Ectodermal cell (in vitro differentiated cells): ENCODE results near the gene APBB1.

Experiments used
- H3K27ac ChIP-seq: 2 replicates; pipeline ENCODE4 v1.7.0; 2013; ENCODE audit warnings: mild to moderate bottlenecking, low read depth, low read length; ENCODE audit not compliant: insufficient read depth, poor library complexity, severe bottlenecking
- H3K27me3 ChIP-seq: 2 replicates; pipeline ENCODE4 v1.7.0; 2013; ENCODE audit warnings: mild to moderate bottlenecking, low read length; ENCODE audit not compliant: insufficient read depth, control insufficient read depth, poor library complexity, severe bottlenecking
- H3K36me3 ChIP-seq: one replicate; pipeline ENCODE4 v1.7.0; 2013; ENCODE audit warnings: low read length; ENCODE audit not compliant: control insufficient read depth, insufficient read depth
- H3K4me1 ChIP-seq: one replicate; pipeline ENCODE4 v1.7.0; 2013; ENCODE audit warnings: low read length; ENCODE audit not compliant: control insufficient read depth, insufficient read depth
- H3K4me3 ChIP-seq: 2 replicates; pipeline ENCODE4 v1.7.0; 2013; ENCODE audit warnings: low read depth, low read length, control low read depth; ENCODE audit not compliant: insufficient read depth
- H3K9me3 ChIP-seq: 2 replicates; pipeline ENCODE4 v1.7.0; 2013; ENCODE audit warnings: mild to moderate bottlenecking, low read length, moderate library complexity; ENCODE audit not compliant: control insufficient read depth
- WGBS, 2 experiments: methylation state at CpG; one replicate each; pipeline ENCODE4 v1.1.7; 2013; ENCODE audit warnings: missing lambda C conversion rate in 2 of 2; 5-methylcytosine and 5-hydroxymethylcytosine counted together

Gene APBB1

DNA sequence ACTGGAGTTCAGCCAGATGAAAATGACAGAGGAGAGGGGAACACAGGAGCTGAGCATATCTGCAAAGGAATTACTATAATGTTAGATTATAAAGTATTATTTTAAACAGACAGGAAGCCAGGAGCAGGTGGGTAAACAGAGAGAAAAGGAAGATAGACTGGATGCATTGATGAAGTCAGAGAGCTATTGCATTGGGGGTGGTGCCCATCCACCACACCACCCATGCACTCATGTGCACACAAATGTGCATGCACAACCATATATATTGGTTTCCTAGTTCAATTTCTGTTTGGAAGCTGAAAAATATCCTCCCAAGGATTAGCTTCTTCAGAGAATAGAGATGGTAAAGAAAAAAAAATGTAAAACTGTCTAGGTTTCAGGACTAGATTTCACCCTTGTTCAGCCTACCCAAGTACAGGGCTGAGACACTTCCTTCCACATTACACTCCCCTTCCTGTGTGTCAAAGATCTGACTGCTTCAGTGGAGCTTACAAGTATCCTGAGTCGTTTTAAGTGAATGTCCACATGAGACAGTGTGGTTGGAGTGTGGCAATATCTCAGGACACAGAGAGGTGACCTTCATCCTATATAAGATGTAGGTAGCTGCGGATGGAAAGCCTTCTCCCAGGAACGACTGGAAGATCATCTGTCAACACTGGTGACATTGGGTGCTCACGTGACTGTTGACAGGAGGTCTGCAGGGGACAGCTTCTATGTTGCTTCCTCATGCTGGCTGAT, 40.8 kb downstream of the APBB1 start:
- Histone ChIP-seq H3K4me3 (no peak overlapping the region), H3K27ac (no peak overlapping the region), H3K9me3 (no peaks in the 10 kb centered on the region), H3K27me3 (no peaks in the 10 kb centered on the region), H3K36me3 (no peaks in the 10 kb centered on the region), H3K4me1 (no peaks in the 10 kb centered on the region)
- WGBS, 2 experiments: 61 to 64% methylated on average over 4 of the region's 4 CpGs

DNA sequence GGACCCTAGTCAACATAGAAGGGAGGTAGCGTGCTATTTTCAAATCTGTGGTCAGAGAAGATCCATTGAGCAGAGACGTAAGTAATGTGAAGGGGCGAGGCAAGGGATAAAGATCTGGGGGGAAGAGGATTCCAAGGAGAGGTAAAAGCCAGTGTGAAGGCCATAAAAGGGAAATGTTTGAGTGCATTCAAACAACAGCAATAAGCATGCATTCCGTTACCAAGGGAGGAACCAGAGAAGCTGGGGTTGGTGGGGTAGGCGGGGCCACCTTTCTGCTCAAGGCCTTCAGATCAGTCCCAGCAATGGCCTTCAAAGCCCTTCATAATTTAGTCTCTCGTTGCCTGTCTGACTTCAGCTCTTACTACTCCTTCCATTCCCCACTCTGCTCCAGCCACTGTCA, 47.1 kb downstream of the APBB1 start:
- 89 to 92% methylated on average over 6 of the region's 6 CpGs for WGBS, 2 experiments
- no peaks in the 10 kb centered on the region for H3K27me3 ChIP-seq
- H3K9me3 ChIP-seq: no peaks in the 10 kb centered on the region
- no peak overlapping the region for H3K4me3 ChIP-seq
- no peaks in the 10 kb centered on the region for H3K4me1 ChIP-seq
- H3K27ac ChIP-seq: no peak overlapping the region
- no peaks in the 10 kb centered on the region for H3K36me3 ChIP-seq

DNA sequence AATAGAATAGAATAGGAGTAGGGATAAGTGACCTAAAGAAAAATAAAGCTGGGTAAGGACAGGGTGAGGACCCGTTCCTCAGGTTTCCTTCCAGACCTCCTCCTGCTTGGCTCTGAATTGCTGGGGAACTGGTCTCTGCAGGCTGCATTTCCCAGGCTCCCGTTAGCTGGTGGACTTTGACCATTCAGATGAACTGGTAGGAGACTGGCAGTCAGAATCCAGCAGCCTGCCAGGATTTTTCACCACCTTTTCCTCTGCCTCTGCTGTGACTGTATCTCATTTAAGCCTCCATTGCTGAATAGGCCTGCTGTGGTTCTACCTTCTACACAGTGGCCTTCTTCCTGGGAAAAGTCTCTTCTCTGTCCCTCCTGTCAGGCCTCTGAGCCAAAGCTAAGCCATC, 53.2 kb downstream of the APBB1 start:
- H3K27ac ChIP-seq: no peak overlapping the region
- no peak overlapping the region for H3K4me3 ChIP-seq
- H3K27me3 ChIP-seq: no peaks in the 10 kb centered on the region
- no peaks in the 10 kb centered on the region for H3K9me3 ChIP-seq
- WGBS, 2 experiments: 74 to 82% methylated on average over 2 of the region's 2 CpGs
- H3K4me1 ChIP-seq: no peaks in the 10 kb centered on the region
- no peaks in the 10 kb centered on the region for H3K36me3 ChIP-seq

DNA sequence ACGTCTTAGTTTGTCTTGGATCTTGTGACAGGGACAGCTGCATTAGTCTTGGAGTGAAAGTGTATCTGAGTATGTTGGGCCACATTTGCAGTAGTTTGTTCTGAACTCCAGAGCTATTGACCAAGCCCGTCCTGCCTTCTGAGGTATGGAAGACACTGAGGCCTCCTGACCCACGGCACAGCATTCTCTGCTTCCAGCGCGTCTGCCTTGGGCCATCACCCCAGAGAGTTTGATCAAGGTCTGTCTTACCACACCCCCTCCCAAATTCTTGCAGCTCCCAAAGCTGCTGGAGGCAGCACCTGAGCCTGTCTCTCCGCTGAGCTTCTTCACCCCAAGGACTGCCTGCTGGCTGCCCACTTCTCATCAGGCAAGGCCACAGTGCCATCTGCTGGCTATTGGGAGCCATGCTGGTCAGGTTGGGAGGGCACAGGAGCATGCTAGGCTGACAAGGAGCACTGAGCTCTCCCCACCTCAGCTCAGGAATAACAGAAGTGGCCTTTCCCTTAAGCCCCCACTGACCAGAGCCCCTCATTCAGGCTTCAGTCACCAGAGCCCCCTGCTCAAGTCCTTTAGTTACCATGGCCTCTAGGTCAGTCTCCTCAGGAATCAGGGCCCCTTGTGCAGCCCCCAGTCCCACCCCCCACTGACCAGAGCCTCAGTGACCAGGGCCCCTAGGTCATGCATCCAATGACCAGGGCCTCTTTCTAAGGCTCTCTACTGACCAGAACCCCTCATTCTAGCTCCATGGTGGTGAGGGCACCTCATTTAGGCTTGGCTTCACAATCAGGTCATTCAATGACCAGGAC, 55.8 kb downstream of the APBB1 start:
- 62 to 69% methylated on average over 6 of the region's 6 CpGs for WGBS, 2 experiments
- no peak overlapping the region for H3K4me3 ChIP-seq
- no peaks in the 10 kb centered on the region for H3K36me3 ChIP-seq
- no peaks in the 10 kb centered on the region for H3K9me3 ChIP-seq
- no peaks in the 10 kb centered on the region for H3K27me3 ChIP-seq
- no peak overlapping the region for H3K27ac ChIP-seq
- no peaks in the 10 kb centered on the region for H3K4me1 ChIP-seq

DNA sequence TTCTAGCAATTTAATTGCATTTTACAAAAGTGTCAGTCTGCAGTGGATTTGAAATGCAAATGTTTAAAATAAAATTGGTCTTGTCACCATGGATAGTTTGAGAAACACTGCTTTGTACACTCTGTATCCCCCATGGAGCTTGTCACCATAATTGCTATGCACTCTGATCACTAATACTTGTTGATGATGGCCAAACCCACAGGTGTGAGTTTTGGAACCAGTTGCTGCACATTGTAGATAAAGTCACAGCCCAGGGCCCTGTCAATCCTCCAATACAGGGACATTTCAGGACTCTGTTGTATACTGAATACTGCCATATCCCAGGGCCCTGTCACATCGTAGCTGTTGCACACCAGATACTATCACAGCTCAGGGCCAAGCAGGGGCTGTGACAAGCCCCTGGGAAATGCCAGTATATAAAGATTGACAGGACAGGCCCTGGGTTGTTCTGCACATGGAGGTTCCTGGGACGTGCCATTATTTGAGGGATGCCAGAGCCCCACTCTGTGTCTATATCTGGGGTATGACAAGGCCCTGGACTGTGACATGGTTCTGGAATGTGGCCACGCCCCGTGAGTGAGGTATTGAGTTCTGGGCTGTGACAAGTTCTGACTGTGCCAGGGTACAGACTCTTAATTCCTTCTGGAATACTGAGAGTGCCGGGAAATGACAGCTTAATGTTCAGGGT, 56.6 kb downstream of the APBB1 start:
- no peak overlapping the region for H3K4me3 ChIP-seq
- no peak overlapping the region for H3K27ac ChIP-seq
- no peaks in the 10 kb centered on the region for H3K36me3 ChIP-seq
- H3K4me1 ChIP-seq: no peaks in the 10 kb centered on the region
- H3K27me3 ChIP-seq: no peaks in the 10 kb centered on the region
- 88 to 95% methylated on average over 5 of the region's 5 CpGs for WGBS, 2 experiments
- H3K9me3 ChIP-seq: no peaks in the 10 kb centered on the region

DNA sequence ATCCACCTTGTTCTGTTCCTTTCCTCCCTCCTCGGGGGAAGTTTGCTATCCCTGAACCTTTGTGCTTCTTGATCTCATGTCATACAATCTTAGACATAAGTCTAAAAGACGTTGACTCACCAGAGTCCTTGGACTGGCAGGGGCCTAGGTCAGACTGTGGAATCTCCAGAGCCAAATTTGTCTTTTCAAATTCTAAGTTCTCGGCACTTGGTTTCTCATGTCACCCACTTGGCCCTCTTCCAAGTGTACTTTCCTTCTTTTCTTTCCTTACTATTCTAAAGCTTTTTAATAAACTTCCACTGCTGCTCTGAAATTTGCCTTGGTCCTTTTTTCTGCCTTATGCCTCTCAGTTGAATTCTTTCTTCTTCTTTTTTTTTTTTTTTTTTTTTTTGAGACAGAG, 58.7 kb downstream of the APBB1 start:
- Histone ChIP-seq H3K36me3 (no peaks in the 10 kb centered on the region), H3K27me3 (no peaks in the 10 kb centered on the region)
- 90% methylated on average over 3 of the region's 3 CpGs for WGBS, 2 experiments

DNA sequence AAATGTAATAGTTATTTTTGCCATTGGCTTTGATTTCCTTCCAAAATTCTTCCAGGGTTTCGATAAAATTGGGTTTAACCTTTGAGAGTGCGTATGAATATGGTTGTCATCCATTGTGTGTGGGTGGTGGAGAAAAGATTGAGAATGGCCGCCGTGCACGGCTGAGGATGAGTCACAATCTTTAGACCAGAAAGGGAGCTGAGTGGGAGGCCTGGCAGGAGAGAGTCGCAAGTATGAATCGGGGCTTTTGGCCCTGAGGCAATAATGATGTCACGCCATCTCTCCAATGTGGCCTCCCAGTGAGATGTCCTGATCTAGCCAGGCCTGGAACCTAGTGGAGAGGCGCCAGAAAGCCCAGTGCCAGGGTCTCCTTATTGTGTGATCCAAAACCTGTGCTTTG, 61.7 kb downstream of the APBB1 start:
- no peak overlapping the region for H3K4me3 ChIP-seq
- H3K27ac ChIP-seq: no peak overlapping the region
- WGBS, 2 experiments: 77 to 87% methylated on average over 8 to 9 of the region's 9 CpGs
- H3K4me1 ChIP-seq: no peaks in the 10 kb centered on the region
- no peaks in the 10 kb centered on the region for H3K9me3 ChIP-seq
- no peaks in the 10 kb centered on the region for H3K36me3 ChIP-seq
- H3K27me3 ChIP-seq: no peaks in the 10 kb centered on the region

More for the DNA sequence above, 58.7 kb downstream of the APBB1 start:
- H3K27ac ChIP-seq: no peak overlapping the region
- no peak overlapping the region for H3K4me3 ChIP-seq
- no peaks in the 10 kb centered on the region for H3K4me1 ChIP-seq
- no peaks in the 10 kb centered on the region for H3K9me3 ChIP-seq

DNA sequence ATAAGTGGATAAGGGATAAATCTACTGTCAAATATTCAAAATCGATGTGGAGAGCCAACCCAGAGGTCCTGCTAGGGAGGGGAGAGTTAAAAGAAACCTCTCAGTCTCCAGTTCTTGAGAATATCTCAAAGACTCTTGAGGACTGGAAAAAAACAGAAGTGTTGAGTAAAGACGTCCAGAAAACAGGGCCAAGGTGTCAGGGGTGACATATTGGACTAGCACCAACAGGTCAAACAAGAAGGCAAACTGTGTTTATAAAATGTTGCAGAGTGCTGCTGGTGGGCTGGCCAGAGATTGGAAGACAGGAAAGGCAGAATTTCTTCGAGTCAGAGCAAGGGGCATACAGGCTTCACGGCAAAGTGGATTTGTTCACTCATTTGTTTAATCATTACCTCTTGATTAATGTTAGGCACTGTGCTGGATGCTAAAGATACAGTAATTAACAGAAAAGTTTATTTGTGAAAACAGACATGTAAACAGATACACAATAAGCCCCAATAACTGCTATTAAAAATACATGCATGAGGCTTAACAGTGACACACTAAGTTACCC, 62.3 kb downstream of the APBB1 start:
- Histone ChIP-seq H3K27me3 (no peaks in the 10 kb centered on the region), H3K4me3 (no peak overlapping the region), H3K27ac (no peak overlapping the region), H3K9me3 (no peaks in the 10 kb centered on the region), H3K4me1 (no peaks in the 10 kb centered on the region), H3K36me3 (no peaks in the 10 kb centered on the region)
- WGBS, 2 experiments: 90 to 93% methylated on average over 4 of the region's 4 CpGs

DNA sequence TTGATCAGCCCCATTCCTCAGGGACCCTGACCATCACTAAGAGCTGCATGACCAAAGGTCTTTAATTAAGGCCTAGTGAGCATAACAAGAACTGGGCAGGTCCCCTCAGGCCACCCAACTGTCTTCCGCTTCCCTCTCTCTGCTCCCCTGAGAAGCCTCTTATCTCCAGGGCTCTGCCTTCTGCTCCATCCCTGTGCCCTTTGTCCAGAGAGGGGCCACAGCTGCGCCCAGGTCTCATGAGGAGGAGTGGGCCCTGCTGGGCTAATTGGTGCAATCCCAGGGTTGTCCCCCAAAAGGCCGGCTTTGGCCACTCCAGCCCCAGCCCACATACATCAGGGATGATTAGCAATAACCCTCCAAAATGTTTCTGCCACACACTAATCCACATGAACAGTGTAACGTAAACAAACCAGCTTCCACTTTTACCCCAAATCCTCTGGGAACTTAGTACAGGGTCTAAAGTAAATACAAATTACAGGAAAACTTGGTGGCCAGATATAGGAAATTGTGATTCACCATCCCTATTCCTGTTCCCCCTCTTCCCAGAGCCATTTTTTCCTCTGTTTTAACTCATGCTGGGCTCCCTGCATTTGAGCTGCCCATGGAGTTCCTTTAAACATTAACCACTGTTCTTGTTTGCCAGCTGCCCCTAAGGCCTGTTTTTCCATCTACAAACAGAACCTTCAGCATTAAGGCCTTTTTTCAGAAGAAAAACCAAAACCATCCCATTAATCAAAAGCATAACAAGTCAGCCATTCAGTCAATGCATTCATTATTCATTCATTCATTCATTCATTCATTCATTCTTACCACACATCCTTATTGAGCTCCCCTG, 64.0 kb downstream of the APBB1 start:
- no peaks in the 10 kb centered on the region for H3K4me1 ChIP-seq
- no peak overlapping the region for H3K4me3 ChIP-seq
- H3K36me3 ChIP-seq: no peaks in the 10 kb centered on the region
- H3K27me3 ChIP-seq: no peaks in the 10 kb centered on the region
- H3K9me3 ChIP-seq: no peaks in the 10 kb centered on the region
- no peak overlapping the region for H3K27ac ChIP-seq
- 90 to 91% methylated on average over 4 of the region's 4 CpGs for WGBS, 2 experiments
